NK-92 treated with Interleukin-12 subunit alpha and Interleukin-12 subunit beta, amount 100 ng/mL, for 24 hours (cell line): ENCODE results near the gene XAGE2.

ENCODE experiments used
- DNase-seq: peaks from one replicate; lab custom pipeline; 2025; lab: John Stamatoyannopoulos, UW

XAGE2 gene

DNA sequence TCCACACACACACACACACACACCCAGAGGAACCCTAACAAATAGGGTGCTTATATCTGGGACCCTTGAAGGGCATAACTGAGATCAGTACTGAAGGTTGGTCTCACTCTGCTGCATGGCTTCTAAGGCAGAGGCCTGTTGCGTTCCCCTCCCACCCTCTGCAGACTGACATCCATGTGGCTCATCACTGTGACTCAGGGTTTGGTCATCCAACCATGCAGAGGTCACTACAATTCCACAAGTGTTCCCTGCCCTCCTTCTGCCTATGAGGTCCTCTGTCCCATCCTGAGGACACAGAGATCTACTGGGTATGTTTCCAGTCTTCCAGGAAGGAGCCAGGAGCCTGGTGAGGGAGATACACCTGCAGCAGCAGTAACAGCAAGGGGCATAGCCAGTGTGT is 55.8 kb downstream of the XAGE2 start:
- no peak for DNase-seq
